ENCODE results near the gene TBX1. TPM values are rescaled to one million over a fixed set of nuclear protein-coding genes. Genes with fewer than 3 reads are reported as not detected.

Gene TBX1
- total RNA-seq, 1 experiment from 2014 or later = 6.7 TPM

DNA sequence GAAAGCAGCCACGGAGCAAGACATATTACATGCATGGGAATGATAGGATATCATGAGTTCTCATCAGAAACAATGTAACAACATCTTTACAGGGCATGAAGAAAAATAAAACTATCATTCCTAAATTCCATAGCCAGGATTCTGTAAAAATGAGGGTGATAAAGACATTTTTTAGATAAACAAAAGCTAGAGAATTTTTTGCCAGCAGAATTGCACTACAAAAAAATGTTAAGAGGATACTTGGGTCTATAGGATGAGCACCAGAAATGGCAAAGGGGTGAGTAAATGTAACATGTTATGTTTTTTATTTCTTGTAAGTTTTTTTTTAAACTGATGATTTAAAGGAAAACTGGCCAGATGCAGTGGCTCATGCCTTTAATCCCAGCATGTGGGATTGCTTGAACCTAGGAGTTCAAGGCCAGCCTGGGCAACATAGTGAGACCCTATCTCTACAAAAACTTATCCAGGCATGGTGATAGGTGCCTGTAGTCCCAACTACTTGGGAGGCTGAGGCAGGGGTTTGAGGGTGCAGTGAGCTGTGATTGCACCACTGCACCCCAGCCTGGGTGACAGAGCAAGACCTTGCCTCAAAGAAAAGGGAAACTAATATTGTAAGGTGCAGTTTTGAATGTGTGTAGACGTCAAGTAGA, 33.2 kb downstream of the TBX1 start:
- no peak for DNase-seq
- Histone ChIP-seq H3K4me3 (ENCODE audit: insufficient read depth, low read depth, low read length) (no peak overlapping the region), H3K36me3 (replicated peaks; ENCODE audit: control insufficient read depth, insufficient read depth, low read length) (no peaks in the 10 kb centered on the region), H3K27me3 (ENCODE audit: control insufficient read depth, insufficient read depth, low read length) (no peaks in the 10 kb centered on the region)

DNA sequence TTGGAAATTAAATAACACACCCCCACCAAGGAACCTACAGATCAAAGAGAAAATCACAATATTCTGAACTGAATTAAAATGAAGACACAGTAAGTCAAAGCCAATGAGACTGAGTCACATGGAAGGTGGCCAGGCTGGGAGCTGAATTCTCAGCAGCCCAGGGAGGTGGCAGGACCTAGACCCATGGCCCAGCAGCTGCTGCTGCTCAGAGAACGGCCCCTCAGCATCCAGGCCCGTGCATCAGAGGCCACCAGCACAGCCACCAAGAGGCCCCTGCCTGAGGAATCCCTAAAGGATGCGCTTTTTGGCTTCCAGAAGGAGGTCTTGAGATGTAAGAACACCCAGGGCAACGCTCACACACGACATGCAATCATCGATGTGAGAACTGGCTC, 35.0 kb downstream of the TBX1 start:
- Histone ChIP-seq H3K27me3 (ENCODE audit: control insufficient read depth, insufficient read depth, low read length) (no peaks in the 10 kb centered on the region), H3K36me3 (replicated peaks; ENCODE audit: control insufficient read depth, insufficient read depth, low read length) (no peaks in the 10 kb centered on the region), H3K4me3 (ENCODE audit: insufficient read depth, low read depth, low read length) (no peak overlapping the region)
- no peak for DNase-seq

DNA sequence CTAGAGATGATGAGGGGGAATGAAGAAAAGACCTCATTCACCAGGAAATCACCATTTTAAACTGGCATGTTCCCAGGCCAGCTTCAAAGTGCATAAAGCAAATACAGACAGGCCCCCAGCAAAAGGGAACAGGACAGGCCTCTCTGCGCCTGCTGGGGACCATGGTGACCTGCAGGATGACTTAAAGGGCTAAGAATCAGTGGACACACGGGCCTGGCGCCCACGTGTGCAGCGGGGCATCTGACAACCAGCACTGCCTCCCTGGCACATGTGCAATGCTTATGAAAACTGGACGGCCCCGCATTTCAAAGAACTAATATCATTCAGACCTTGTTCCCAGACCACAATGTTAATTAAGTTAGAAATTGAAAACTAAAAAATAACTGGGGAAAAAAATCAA, 35.6 kb downstream of the TBX1 start:
- H3K36me3 ChIP-seq (replicated peaks; ENCODE audit: control insufficient read depth, insufficient read depth, low read length) = no peaks in the 10 kb centered on the region
- H3K4me3 ChIP-seq (ENCODE audit: insufficient read depth, low read depth, low read length) = no peak overlapping the region
- no peak for DNase-seq
- no peaks in the 10 kb centered on the region for H3K27me3 ChIP-seq (ENCODE audit: control insufficient read depth, insufficient read depth, low read length)

DNA sequence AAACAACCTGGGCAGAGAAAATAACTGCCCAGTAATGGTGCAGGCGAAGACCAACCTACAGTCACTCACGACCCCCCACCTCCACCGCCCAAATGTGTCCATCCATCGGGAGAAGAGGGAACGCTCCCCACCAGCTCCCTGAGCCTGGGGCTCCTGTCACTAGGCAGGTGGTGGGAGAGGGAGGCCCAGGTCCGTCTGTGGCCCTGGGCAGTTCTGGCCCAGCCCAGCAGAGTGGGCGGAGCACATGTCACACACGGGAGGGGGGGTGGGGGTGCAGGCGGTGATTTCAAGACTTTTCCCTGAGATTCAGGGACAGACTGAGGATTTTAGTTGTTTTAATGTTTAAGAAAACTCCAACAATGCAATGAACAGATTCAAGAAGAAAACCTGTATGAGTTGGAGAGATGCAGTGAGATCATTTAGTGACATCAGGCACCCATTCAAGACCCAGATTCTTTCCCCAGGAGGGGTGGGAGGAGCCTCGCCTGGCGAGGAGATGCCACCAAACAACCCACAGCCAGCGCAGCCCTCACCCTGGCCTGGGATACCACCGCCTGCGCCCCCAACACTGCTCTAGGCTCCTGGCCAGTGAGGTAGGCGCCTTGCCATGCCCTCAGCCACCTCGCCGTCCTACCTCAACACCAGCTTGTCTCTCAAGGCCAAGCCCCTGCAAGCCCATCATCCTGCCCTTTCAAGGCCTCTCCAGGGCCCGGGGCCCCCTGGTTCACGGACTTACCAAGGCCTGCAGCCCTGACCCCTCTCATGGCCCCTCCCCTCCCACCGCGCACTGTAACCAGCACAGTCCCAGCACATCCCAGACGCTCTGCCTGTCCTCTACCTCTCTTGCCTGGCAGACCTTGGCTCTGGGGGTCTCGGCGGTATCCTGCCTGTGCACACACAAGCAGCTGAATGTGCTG, 36.8 kb downstream of the TBX1 start:
- DNase-seq = peak; percentile 82
- Histone ChIP-seq H3K36me3 (replicated peaks; ENCODE audit: control insufficient read depth, insufficient read depth, low read length) (no peaks in the 10 kb centered on the region), H3K27me3 (ENCODE audit: control insufficient read depth, insufficient read depth, low read length) (no peaks in the 10 kb centered on the region), H3K4me3 (ENCODE audit: insufficient read depth, low read depth, low read length) (no peak overlapping the region)

DNA sequence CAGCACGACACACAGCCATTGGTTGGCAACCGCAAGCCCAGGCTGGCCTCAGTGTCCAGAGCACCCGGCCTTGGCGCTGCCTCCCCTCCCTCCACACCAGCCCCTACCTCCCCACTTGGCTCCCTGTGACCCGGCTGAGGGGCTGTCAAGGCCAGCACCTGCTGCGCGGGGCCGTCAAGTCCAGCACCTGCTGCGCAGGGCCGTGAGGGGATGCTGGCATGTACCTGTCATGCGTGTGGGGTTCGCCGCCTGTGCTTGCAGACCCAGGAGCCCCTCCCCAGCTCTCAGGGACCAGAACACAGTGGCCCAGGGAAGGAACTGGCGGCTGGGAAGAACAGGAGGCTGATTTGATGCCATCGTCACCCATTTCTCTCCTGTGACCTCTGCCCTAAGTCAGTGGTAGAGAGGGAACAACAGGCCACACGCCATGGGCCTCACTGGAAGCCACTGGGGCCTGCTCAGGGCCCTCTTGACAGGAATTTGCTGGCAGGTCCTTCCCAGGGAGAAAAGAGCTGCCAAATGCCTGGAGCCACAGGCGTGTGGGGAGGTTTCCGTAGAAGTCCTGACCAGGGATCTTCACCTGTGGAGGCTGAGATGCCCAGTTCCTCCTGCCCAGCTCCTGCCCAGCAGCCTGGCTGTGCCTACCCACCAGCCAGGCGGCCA, 37.6 kb downstream of the TBX1 start:
- H3K27me3 ChIP-seq (ENCODE audit: control insufficient read depth, insufficient read depth, low read length) = no peaks in the 10 kb centered on the region
- no peak for DNase-seq
- H3K4me3 ChIP-seq (ENCODE audit: insufficient read depth, low read depth, low read length) = no peak overlapping the region
- no peaks in the 10 kb centered on the region for H3K36me3 ChIP-seq (replicated peaks; ENCODE audit: control insufficient read depth, insufficient read depth, low read length)

DNA sequence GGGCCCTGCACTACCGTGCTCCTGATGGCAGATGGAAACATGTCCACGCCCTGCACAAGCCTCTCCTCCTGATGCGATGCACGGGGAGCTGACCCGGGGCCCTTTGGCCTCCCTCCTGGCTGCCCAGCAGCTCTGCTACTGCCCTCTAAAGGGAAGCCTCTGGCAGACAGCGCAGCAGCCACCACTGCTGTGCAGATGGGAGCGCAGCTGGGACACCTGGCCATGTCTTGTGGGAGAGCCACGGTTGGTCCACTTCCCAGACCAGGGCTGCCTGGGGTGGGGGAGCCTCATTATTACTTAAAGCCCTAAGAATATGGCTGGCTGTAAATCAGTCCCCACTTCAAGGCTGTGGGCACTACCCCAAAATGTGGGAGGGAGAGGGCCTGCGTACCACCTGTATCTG, 38.3 kb downstream of the TBX1 start:
- H3K4me3 ChIP-seq (ENCODE audit: insufficient read depth, low read depth, low read length) = no peak overlapping the region
- no peak for DNase-seq
- H3K27me3 ChIP-seq (ENCODE audit: control insufficient read depth, insufficient read depth, low read length) = no peaks in the 10 kb centered on the region
- no peaks in the 10 kb centered on the region for H3K36me3 ChIP-seq (replicated peaks; ENCODE audit: control insufficient read depth, insufficient read depth, low read length)

DNA sequence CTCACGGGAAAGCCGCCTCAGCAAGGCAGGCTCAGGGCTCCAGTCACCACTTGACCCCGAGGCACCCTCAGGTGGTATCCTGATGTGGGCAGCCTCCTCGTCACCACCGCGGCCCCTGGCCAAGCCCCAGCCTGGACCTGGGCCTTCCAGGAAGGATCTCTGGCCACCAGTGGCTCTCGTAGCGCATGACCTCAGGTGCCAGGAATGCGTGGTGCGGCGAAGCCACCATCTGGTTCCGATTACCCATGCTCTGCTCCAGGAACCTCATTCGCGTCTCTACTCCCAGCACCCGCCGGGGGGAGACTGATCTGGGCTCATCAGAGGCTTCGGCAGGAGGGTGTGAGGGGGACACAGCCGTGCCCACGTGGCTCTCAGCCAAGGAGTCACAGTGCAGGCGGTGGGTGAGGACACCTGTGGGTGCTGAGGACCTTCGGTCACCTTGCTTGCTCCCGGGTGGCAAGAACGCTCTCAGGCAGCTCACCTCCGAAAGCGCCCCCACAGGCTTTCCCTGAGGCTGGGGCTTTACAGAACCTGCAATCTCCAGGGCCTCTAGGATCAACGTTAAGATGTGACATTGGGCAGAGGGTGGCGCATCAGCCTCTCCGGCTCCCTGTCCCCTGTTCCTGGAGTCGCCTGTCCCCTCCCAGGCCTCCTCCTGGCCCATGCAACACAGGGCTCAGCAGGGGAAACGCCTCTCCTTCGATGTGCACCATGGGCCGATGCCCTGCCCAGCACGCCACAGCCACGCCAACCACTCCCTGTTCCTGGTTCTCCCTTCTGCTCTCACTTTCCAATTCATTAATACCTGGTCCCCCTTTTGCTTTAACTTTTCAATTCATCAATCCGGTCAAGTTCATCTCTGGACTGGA, 39.0 kb downstream of the TBX1 start:
- Histone ChIP-seq H3K4me3 (ENCODE audit: insufficient read depth, low read depth, low read length) (no peak overlapping the region), H3K36me3 (replicated peaks; ENCODE audit: control insufficient read depth, insufficient read depth, low read length) (no peaks in the 10 kb centered on the region), H3K27me3 (ENCODE audit: control insufficient read depth, insufficient read depth, low read length) (no peaks in the 10 kb centered on the region)
- no peak for DNase-seq

DNA sequence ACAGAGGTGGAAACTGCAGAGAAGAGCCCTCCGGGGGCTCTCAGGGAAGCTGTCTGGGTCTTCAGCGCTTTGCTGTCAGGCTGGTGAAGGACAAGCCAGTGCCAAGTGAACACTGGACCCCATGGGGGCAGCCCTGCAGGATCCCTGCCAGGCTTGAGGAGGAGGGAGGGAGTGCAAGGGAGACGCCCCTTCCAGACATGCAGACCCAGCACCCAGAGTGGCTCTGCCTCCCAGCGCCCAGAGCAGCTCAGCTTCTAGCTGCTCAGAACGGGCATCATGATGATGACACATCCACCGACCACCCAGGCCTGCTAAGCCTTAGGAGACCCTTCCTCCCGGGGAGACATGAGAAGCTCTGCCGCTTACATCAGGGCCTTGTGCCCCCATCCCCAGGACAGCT, 39.7 kb downstream of the TBX1 start:
- no peak for DNase-seq
- Histone ChIP-seq H3K4me3 (ENCODE audit: insufficient read depth, low read depth, low read length) (no peak overlapping the region), H3K27me3 (ENCODE audit: control insufficient read depth, insufficient read depth, low read length) (no peaks in the 10 kb centered on the region), H3K36me3 (replicated peaks; ENCODE audit: control insufficient read depth, insufficient read depth, low read length) (no peaks in the 10 kb centered on the region)

DNA sequence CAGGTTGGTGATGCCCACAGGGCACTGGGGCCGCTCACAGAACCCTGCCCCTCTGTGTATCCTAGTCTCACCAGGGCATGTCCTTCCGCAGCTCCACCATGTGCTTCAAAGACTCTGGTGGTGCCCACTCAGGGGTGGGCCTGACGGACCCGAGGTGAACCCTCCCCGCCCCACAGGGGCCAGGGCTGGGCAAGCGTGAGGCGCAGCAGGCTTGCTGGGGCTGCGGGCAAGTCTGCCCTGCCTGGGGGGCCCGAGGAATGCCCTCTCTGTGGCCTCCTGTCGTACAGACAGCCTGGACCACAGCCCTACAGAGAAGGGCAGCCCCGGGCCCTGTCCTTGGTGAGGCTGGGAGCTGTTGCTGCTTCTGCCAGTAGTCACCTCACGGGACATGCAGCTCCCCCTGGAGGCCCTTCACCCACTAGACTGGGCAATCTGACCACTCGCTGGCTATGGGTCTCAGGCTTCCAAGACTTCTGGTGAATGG, 40.2 kb downstream of the TBX1 start:
- no peak overlapping the region for H3K4me3 ChIP-seq (ENCODE audit: insufficient read depth, low read depth, low read length)
- peak; percentile 86 for DNase-seq
- H3K27me3 ChIP-seq (ENCODE audit: control insufficient read depth, insufficient read depth, low read length) = no peaks in the 10 kb centered on the region
- H3K36me3 ChIP-seq (replicated peaks; ENCODE audit: control insufficient read depth, insufficient read depth, low read length) = no peaks in the 10 kb centered on the region

DNA sequence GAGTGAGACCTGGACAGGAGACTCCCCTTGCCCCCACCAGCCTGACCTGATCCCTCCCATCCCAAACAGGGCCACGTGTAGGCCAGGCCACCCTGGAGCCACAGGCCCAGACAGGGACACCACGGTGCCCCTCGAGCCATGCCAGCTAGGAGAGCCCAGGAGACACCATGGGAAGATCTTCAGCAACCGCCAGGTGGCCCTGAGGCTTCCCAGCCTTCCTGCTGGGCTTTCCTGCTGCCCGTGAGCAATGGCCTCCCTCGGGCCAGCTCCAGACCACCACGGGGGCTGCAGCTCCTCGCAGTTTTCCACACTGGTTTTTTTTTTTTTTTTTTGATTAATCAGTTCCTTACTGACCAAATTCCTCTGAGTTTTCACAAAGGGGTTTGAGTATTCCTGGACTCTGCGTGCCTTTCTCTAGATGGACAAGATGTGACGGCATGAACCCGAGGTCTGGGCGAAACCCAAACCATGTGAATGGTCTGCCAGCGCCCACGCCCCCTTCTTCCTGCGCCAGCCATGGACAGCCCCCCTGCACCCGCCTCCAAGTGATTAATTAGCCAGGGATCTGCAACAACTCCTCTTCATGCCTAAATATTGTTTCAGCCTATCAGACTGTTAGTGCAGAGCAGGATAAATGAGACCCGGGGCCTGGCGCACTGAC, 40.9 kb downstream of the TBX1 start:
- no peak for DNase-seq
- Histone ChIP-seq H3K27me3 (ENCODE audit: control insufficient read depth, insufficient read depth, low read length) (no peaks in the 10 kb centered on the region), H3K36me3 (replicated peaks; ENCODE audit: control insufficient read depth, insufficient read depth, low read length) (no peaks in the 10 kb centered on the region), H3K4me3 (ENCODE audit: insufficient read depth, low read depth, low read length) (no peak overlapping the region)

DNA sequence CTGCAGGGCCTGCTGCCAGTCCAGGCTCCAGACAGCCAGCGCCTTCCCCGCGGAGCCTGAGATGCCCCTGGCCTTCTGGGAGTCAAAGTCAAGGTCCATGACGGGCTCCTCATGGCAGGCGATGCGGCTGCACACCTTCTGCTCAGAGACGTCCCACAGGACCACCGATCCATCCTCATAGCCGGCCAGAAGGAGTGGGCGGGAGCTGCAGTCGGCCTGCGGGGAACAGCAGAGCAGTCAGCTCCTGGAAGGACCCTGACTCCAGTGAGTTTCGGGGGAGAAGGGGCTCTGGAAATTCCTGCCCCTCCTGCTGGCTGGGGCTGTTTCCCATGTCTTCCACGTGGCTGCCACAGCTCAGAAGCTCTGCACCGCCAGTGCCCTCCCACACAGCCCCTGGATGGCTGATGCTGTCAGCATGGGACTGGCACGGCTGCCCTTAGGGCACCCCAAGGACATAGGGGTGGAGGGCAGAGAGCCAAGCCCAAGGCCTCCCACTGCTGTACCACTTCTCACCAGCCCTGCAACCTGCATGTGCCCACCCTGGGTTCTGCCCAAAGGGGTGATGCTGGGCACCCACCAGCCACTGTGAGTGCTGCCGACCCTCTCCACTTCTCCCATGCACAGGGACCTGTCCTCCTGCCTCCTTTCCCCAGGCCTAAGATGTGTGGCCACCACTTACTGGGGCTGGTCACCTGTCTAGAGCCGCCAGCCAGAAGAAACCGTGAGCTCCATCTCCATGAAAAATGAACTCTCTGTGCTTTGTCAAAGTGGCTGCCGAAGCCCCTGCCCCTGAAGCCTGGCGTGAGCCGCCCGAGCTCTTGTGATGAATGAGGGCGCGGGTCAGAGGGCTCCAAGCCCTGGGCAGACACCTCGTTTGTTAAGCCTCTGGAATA, 41.7 kb downstream of the TBX1 start:
- H3K27me3 ChIP-seq (ENCODE audit: control insufficient read depth, insufficient read depth, low read length) = no peaks in the 10 kb centered on the region
- no peak overlapping the region for H3K4me3 ChIP-seq (ENCODE audit: insufficient read depth, low read depth, low read length)
- no peaks in the 10 kb centered on the region for H3K36me3 ChIP-seq (replicated peaks; ENCODE audit: control insufficient read depth, insufficient read depth, low read length)
- peak; percentile 31 for DNase-seq

DNA sequence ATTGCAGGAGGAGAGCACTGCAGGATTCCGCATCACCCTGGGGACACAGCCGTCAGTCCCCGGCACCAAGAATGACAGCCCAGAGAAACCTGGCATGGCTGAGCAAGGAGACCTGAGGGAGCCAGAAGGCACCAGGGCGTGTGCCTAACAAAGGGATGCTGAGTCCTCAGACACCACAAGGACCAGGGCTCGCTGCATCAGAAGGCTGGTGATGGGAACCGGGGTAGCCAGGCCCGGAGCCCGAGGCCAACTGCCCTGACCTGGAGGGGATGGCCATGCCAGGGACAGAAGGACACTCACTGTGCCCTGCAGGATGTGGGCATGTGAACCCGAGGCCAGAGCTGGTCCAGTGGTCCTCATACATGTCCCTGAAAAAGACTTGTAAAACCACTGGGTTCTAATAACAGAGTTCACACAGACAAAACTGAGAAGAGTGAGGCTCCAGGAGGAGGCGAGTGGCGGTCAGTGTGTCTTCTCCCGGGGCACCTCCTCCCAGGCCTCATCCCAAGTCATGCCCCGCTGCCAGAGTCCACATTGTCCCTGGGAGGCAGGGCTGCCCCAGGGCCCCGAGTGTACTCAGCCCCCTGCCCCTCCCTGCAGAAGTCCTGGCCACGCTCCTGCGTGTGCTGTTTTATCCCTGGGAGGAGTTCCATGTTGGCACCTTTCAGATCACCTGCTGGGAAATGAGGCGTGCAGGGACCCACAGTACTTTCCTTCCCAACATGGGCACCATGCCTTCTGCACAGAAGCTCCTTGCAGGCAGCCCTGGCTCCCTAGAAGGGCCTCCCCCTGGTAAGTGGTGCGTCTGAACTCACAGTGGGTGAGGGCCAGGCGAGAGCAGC, 42.5 kb downstream of the TBX1 start:
- no peaks in the 10 kb centered on the region for H3K36me3 ChIP-seq (replicated peaks; ENCODE audit: control insufficient read depth, insufficient read depth, low read length)
- DNase-seq = peak; percentile 41
- H3K4me3 ChIP-seq (ENCODE audit: insufficient read depth, low read depth, low read length) = no peak overlapping the region
- H3K27me3 ChIP-seq (ENCODE audit: control insufficient read depth, insufficient read depth, low read length) = no peaks in the 10 kb centered on the region
